Measurements from ENCODE around the gene PARD6A.

The PARD6A gene

GRCh38 chr16:67701420-67701819 lies 40.7 kb downstream of the PARD6A start:
- TF ChIP-seq EGR1 (IDR thresholded peaks at IDR 0.05) (no peak), FOXM1 (IDR thresholded peaks at IDR 0.05; ENCODE audit: borderline replicate concordance, low read depth) (no peak), TEAD4 (IDR thresholded peaks at IDR 0.05) (no peak), TAF1 (IDR thresholded peaks at IDR 0.05; ENCODE audit: low read depth) (no peak), NFIC (IDR thresholded peaks at IDR 0.05) (no peak), TCF12 (IDR thresholded peaks at IDR 0.05; ENCODE audit: low read depth) (no peak), MAX (IDR thresholded peaks at IDR 0.05) (no peak), ZBTB7A (IDR thresholded peaks at IDR 0.05; ENCODE audit: low read depth) (no peak), RAD21 (IDR thresholded peaks at IDR 0.05; ENCODE audit: low read depth) (no peak)

- TF ChIP-seq ZBTB7A (IDR thresholded peaks at IDR 0.05; ENCODE audit: low read depth) (no peak), TCF12 (IDR thresholded peaks at IDR 0.05; ENCODE audit: low read depth) (no peak), REST (IDR thresholded peaks at IDR 0.05; ENCODE audit: low read depth) (no peak), CEBPB (IDR thresholded peaks at IDR 0.05) (no peak), RAD21 (IDR thresholded peaks at IDR 0.05; ENCODE audit: low read depth) (no peak), MAX (IDR thresholded peaks at IDR 0.05) (no peak), FOXM1 (IDR thresholded peaks at IDR 0.05; ENCODE audit: borderline replicate concordance, low read depth) (no peak), CREB1 (IDR thresholded peaks at IDR 0.05; ENCODE audit: low read depth) (no peak), TEAD4 (IDR thresholded peaks at IDR 0.05) (no peak), EP300 (IDR thresholded peaks at IDR 0.05; ENCODE audit: borderline replicate concordance) (no peak), NFIC (IDR thresholded peaks at IDR 0.05) (no peak), EGR1 (IDR thresholded peaks at IDR 0.05) (no peak), TAF1 (IDR thresholded peaks at IDR 0.05; ENCODE audit: low read depth) (no peak), YY1 (IDR thresholded peaks at IDR 0.05; ENCODE audit: low read depth) (no peak)
- TF ChIP-seq, protein P1, sequence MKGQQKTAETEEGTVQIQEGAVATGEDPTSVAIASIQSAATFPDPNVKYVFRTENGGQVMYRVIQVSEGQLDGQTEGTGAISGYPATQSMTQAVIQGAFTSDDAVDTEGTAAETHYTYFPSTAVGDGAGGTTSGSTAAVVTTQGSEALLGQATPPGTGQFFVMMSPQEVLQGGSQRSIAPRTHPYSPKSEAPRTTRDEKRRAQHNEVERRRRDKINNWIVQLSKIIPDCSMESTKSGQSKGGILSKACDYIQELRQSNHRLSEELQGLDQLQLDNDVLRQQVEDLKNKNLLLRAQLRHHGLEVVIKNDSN (IDR thresholded peaks at IDR 0.05) = no peak
These were observed 41.4 kb downstream of the PARD6A start for GRCh38 chr16:67702130-67702529.

DNA sequence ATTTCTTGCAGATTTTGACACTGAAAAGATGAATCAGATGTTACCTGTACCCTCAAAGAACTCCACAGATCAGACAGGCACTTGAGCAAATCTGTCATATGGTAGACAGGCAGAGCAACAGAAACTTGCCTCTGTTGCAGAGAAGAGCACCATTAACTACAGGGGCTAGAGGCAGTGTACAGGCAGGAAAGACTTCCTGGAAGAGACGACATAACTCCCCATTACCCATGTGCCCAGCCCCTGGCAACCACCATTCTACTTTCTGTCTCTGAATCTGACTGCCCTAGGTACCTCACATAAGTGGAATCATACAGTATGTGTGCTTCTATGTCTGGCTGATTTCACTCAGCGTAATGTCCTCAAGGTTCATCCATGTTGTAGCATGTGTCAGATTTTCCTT lies 42.9 kb downstream of the PARD6A start:
- TF ChIP-seq TEAD4 (IDR thresholded peaks at IDR 0.05) = no peak
- no peak for TF ChIP-seq YY1 (IDR thresholded peaks at IDR 0.05; ENCODE audit: low read depth)
- TF ChIP-seq, protein P1 (IDR thresholded peaks at IDR 0.05) = no peak
- TF ChIP-seq REST (IDR thresholded peaks at IDR 0.05; ENCODE audit: low read depth) = no peak
- TF ChIP-seq RAD21 (IDR thresholded peaks at IDR 0.05; ENCODE audit: low read depth) = no peak
- TF ChIP-seq CREB1 (IDR thresholded peaks at IDR 0.05; ENCODE audit: low read depth) = no peak
- no peak for TF ChIP-seq CEBPB (IDR thresholded peaks at IDR 0.05)
- no peak for TF ChIP-seq ZBTB7A (IDR thresholded peaks at IDR 0.05; ENCODE audit: low read depth)
- no peak for TF ChIP-seq MAX (IDR thresholded peaks at IDR 0.05)
- TF ChIP-seq EP300 (IDR thresholded peaks at IDR 0.05; ENCODE audit: borderline replicate concordance) = no peak
- TF ChIP-seq EGR1 (IDR thresholded peaks at IDR 0.05) = no peak
- no peak for TF ChIP-seq FOXM1 (IDR thresholded peaks at IDR 0.05; ENCODE audit: borderline replicate concordance, low read depth)
- no peak for TF ChIP-seq NFIC (IDR thresholded peaks at IDR 0.05)
- no peak for TF ChIP-seq TAF1 (IDR thresholded peaks at IDR 0.05; ENCODE audit: low read depth)
- no peak for TF ChIP-seq TCF12 (IDR thresholded peaks at IDR 0.05; ENCODE audit: low read depth)

- TF ChIP-seq TCF12 (IDR thresholded peaks at IDR 0.05; ENCODE audit: low read depth) (no peak), ZBTB7A (IDR thresholded peaks at IDR 0.05; ENCODE audit: low read depth) (no peak), FOXM1 (IDR thresholded peaks at IDR 0.05; ENCODE audit: borderline replicate concordance, low read depth) (no peak), NFIC (IDR thresholded peaks at IDR 0.05) (no peak)
These were observed 43.4 kb downstream of the PARD6A start for GRCh38 chr16:67704110-67704509.

GRCh38 chr16:67707210-67707609 lies 46.5 kb downstream of the PARD6A start:
- TF ChIP-seq REST (IDR thresholded peaks at IDR 0.05; ENCODE audit: low read depth) = no peak
- TF ChIP-seq, protein P1 (IDR thresholded peaks at IDR 0.05) = no peak
- TF ChIP-seq NFIC (IDR thresholded peaks at IDR 0.05) = no peak
- no peak for TF ChIP-seq EP300 (IDR thresholded peaks at IDR 0.05; ENCODE audit: borderline replicate concordance)
- TF ChIP-seq FOXM1 (IDR thresholded peaks at IDR 0.05; ENCODE audit: borderline replicate concordance, low read depth) = no peak
- no peak for TF ChIP-seq YY1 (IDR thresholded peaks at IDR 0.05; ENCODE audit: low read depth)
- no peak for TF ChIP-seq EGR1 (IDR thresholded peaks at IDR 0.05)
- no peak for TF ChIP-seq ZBTB7A (IDR thresholded peaks at IDR 0.05; ENCODE audit: low read depth)
- TF ChIP-seq MAX (IDR thresholded peaks at IDR 0.05) = no peak
- no peak for TF ChIP-seq TEAD4 (IDR thresholded peaks at IDR 0.05)
